Measurements from ENCODE around the gene TTYH1.
"Not testable (repeated sequence)": the region's sequence is repeated elsewhere in the genome, so short reads cannot be mapped to it uniquely, and the experiment has no call there.

The TTYH1 gene

GRCh38 chr19:54439174-54439851 lies 24.0 kb downstream of the TTYH1 start:
- peak in 49 of 56 donors; percentile 20 to 87 (median 58) for DNase-seq

GRCh38 chr19:54440641-54441040 lies 25.4 kb downstream of the TTYH1 start:
- no peak for DNase-seq

GRCh38 chr19:54444737-54445136 lies 29.5 kb downstream of the TTYH1 start:
- DNase-seq: no peak

GRCh38 chr19:54446349-54446748 lies 31.1 kb downstream of the TTYH1 start:
- DNase-seq: not testable (repeated sequence)

GRCh38 chr19:54448040-54448773 lies 32.9 kb downstream of the TTYH1 start:
- peak in 33 of 56 donors; percentile 16 to 63 (median 49) for DNase-seq

- peak; percentile 87 to 99 (median 97) for DNase-seq
Observed at GRCh38 chr19:54448774-54449700, 33.8 kb downstream of the TTYH1 start, which contains the start of gene LENG8. Gene LENG8 (plus strand): TSS chr19:54449199. CDS start chr19:54451345, 2,146 bp downstream.

GRCh38 chr19:54449701-54450069 lies 34.4 kb downstream of the TTYH1 start:
- no peak for DNase-seq

- no peak for DNase-seq
Observed at GRCh38 chr19:54451331-54451871, 36.1 kb downstream of the TTYH1 start.

- no peak for DNase-seq
Observed at GRCh38 chr19:54451997-54452396, 36.7 kb downstream of the TTYH1 start.

- DNase-seq: no peak
Observed at GRCh38 chr19:54452626-54453025, 37.4 kb downstream of the TTYH1 start.

- DNase-seq: no peak
Observed at GRCh38 chr19:54453921-54454780, 38.9 kb downstream of the TTYH1 start.

GRCh38 chr19:54454781-54455675 lies 39.8 kb downstream of the TTYH1 start:
- DNase-seq: no peak

- DNase-seq: no peak
Observed at GRCh38 chr19:54455786-54456422, 40.6 kb downstream of the TTYH1 start.

- DNase-seq: no peak
Observed at GRCh38 chr19:54456423-54457373, 41.4 kb downstream of the TTYH1 start.

GRCh38 chr19:54457773-54458647 lies 42.7 kb downstream of the TTYH1 start:
- DNase-seq: no peak

- DNase-seq: no peak
Observed at GRCh38 chr19:54458648-54459281, 43.5 kb downstream of the TTYH1 start.

Data from nucleus accumbens (tissue), 56 donors.